ENCODE results near the gene SORBS1.

DNA sequence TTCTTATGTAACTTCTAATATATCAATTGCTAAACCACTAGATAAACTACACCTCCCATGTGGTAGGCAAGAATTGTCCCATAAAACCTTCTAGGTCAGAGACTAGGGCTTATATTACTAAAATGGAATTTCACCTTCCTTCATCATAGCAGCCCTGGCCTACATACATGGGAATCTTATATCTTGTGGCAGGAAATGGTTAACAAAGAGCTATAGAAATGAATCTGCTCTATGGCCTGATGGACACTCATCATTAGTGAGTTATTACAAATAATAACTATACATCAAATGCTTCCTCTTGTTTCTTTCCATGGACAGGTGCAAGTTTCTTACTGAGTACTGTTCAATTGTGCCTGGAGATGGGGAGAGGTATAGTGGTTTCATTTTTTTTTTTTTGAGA is 208.0 kb downstream of the SORBS1 start:
- TF ChIP-seq, protein P1, sequence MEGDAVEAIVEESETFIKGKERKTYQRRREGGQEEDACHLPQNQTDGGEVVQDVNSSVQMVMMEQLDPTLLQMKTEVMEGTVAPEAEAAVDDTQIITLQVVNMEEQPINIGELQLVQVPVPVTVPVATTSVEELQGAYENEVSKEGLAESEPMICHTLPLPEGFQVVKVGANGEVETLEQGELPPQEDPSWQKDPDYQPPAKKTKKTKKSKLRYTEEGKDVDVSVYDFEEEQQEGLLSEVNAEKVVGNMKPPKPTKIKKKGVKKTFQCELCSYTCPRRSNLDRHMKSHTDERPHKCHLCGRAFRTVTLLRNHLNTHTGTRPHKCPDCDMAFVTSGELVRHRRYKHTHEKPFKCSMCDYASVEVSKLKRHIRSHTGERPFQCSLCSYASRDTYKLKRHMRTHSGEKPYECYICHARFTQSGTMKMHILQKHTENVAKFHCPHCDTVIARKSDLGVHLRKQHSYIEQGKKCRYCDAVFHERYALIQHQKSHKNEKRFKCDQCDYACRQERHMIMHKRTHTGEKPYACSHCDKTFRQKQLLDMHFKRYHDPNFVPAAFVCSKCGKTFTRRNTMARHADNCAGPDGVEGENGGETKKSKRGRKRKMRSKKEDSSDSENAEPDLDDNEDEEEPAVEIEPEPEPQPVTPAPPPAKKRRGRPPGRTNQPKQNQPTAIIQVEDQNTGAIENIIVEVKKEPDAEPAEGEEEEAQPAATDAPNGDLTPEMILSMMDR (IDR thresholded peaks at IDR 0.05): no peak
- TF ChIP-seq EZH2 (IDR thresholded peaks at IDR 0.05; ENCODE audit: borderline replicate concordance, insufficient read depth, low read depth, low read length, poor library complexity, severe bottlenecking): no peak
